ENCODE measurements around the gene TBL1XR1.
"Not testable (repeated sequence)": the region's sequence is repeated elsewhere in the genome, so short reads cannot be mapped to it uniquely, and the experiment has no call there.

TBL1XR1 gene

DNA sequence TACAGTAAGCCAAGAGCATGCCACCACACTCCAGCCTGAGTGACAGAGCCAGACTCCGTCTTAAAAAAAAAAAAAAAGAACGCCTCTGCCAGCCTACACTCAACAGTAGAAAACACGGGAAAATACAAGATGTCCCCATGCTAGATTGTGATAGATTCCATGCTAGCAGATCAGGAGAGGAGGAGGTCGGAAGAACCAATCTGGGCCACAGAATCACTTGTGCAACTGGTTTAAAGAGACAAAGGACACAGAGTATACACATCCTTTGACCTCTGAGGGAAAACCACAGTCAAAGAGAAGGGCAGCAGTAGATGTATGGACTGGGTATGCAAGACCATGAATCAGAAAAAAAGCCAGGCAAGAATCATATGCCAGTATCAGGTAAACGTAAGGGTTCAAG, 15.9 kb downstream of the TBL1XR1 start:
- no peak for DNase-seq

DNA sequence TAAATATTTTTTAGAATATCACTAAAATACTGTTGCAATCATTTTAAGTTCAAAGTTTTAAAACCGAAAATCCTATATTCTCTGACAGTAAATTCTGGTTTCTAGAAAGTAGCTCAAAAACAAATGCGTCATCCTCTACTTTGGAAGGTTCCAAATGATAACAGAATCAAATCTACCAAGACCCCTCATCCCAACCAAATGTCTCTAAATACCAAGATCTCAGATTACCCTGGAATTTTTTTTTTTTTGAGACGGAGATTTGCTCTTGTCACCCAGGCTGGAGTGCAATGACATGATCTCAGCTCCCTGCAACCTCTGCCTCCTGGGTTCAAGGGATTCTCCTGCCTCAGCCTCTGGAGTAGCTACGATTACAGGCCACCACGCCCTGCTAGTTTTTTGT, 16.8 kb downstream of the TBL1XR1 start:
- no peak for DNase-seq

DNA sequence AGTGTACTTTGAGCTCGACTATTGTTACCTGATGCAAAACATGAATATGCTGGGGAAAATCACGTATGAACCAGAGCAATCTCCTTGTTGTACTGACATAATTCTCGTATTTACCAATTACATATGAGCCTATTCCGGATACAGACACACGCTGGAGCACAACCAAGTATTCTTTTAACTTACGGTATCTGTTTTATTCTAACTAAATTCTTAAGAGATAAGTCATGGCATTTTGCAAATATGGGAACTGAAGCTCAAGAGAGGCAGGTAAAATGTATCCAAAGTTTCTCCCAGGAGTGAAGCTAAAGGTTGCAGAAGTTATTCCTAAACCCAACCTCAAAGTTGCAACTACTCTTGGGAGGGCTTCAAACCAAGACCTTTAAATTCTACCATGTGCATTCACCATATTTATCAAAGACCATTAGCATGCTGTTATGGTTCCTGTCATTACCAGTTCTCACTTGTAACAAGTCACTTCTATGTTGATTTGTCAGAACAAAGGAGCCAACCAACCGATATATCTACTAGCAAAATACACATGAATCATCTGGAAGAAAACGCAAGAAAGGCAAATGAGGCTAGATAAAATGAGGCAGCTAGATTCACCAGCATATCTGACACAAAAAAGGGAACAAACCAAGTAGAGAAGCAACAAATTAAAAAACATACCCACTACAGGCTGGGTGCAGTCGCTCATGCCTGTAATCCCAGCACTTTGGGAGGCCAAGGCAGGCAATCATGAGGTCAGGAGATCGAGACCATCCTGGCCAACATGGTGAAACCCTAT, 17.8 kb downstream of the TBL1XR1 start:
- no peak for DNase-seq

DNA sequence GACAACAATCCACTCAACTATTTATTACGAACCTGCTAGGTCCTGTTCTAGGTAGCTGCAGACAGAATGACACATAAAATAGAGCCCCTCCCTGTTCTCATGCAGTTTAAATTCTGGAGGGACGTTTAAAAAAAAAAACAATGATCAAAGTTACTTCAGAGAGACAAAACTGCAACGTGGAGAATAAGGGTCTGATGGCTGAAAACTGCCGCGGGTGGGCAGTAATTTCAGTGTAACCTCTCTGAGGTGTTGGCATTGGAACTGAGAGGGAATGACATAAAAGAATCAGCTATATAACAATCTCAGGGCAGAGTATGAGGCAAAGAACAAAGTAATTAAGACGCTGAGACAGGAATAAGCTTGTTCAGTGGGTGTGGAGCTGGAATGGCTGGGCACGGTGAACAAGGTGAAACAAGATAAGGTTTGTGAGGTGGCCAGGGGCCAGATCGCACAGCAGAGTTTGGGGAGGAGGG, 19.5 kb downstream of the TBL1XR1 start:
- no peak for DNase-seq

DNA sequence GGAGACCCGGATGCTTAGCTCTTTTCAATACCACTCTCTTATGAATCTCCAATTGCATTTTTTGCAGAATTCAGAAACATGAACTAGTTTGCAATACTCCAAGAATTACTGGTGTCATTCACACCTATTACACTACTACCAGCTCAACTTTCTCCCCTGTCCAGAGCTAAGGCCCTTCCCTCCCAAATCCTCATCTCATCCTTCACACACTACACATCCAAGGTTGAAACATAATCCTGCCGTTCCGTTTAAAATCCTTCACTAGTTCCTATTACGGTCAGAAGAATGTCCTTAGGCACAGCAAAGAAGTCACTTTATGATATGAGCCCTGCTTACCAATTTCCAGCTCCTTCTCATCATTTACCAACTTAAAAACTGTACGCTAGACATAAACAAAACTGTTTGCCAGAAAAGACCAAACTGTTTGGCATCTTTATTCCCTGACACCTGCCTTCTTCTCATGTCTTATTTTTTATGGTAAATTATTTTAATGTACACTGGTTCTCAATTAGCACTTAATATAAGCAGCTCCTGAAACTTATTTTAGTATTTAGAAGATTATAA, 22.6 kb downstream of the TBL1XR1 start:
- DNase-seq: no peak

DNA sequence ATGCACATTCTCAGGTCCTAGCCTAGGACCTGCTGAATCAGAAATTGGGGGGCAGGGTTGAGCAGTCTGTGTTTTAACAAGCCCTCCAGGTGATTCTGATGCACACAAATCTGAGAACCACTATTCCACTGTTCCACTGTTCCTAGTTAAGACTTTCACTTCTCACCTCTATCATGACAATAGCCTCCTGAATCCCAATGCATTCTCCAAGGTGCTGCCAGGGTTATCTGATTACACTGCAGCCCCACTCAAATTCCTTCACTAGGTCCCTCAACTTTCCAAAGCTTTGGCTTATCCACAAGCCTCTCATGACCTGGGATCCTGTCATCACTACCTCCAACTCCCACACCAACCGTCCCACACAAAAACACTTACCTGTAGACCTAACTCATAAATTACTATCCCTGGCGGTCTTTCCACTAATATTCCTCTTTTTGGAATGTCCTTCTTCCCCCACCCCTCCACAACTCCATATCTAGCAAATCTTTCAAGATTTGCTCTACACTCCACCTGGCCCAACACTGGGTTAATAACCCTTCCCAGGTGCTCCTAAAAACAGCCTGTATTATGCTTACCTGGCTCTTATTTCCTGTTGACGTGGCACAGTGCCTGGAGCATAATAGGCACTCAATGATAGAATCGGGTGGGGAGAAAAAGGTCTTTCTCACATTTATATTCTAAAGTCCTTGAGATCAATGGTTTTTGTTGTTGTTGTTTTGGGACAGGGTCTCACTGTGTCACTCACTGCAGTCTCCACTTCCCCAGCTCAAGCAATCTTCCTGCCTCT, 27.2 kb downstream of the TBL1XR1 start:
- no peak for DNase-seq

DNA sequence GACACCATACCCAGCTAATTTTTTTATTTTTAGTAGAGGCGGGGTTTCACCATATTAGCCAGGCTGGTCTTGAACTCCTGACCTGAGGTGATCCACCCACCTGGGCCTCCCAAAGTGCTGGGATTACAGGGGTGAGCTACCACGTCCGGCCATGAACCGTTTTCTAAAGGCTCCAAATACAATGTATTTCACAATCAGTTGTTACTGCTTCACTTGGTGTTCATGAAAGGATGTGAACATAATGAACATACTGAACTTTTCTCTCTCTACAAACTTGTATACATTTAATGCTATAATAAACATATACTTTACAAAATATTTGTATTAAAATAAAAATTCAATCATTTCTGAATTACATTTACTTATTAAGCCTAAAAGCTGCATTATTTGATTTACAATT, 28.9 kb downstream of the TBL1XR1 start:
- no peak for DNase-seq

- DNase-seq: no peak
Observed at GRCh38 chr3:177162742-177163141, 34.5 kb downstream of the TBL1XR1 start.

GRCh38 chr3:177161603-177162002, 35.7 kb downstream of the TBL1XR1 start:
- not testable (repeated sequence) for DNase-seq

DNA sequence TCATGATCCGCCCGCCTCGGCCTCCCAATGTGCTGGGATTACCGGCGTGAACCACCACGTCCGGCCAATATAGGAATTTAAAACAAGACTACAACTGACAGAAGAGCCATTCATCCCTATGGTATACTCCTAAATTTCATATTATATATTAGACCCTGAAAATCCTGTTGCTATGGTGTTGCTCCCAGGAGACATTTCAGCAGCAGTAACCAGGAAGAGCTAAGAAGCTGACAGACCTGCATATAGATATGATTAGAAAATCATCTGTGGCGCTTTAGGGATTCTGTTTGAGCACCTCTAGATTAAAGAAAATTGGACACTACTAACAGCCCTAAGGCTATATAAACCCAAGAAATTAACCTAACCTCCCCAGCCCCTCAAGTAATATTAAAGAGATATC, 38.8 kb downstream of the TBL1XR1 start:
- no peak for DNase-seq

DNA sequence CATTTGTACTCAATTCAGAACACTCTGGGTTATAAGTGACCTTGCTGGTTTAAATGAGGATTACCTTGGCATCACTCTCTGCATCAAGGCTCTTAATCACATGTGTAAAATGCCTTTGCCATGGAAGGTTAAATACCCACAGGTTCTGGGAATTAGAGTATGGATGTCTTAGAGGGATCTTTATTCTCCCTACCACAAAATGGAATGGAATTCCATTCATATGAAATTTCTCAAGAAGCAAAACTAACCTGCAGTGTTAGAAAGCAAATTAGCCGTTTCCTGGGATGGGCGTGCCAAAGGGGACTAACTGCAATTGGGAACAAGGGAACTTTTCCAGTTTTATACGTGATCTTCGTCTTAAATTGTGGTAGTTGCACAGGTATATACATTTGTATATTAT, 39.8 kb downstream of the TBL1XR1 start:
- DNase-seq: no peak

GRCh38 chr3:177154733-177155132, 42.5 kb downstream of the TBL1XR1 start:
- DNase-seq: no peak

GRCh38 chr3:177150970-177151627, 46.2 kb downstream of the TBL1XR1 start:
- DNase-seq: no peak

DNA sequence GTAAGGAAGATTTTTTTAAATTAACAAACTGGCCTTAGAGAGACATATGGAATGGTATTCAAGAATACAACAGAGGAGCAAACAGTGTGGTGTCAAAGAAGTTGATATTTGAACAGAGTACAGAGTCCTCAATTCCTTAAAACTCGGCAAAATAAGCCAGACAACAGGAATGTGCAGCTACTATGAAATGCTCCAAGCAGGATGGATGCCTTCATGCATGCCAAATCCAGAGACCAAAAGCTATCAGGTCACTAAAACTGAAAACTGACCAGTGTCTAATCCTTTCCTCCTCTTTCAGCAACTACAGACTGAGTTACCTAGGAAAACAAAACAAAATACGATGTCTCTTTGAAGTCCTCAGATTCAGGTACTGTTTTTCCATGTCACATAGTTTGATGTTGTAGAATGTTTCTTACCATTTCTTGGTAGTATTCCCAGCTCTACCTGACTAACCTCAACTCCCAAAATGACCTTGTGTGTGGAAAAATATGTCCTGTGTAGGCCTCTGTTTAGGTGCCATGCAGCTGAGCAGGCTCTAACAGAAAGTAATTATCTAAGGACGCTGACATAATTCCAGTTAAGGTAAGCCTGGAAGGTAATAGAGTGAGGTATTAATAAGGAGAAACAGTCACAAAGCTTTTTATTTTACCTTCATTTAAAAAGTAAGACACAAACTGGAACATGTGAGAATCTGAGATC, 46.9 kb downstream of the TBL1XR1 start:
- no peak for DNase-seq

- no peak for DNase-seq
Observed at GRCh38 chr3:177149106-177149505, 48.2 kb downstream of the TBL1XR1 start.

GRCh38 chr3:177147790-177148189, 49.5 kb downstream of the TBL1XR1 start:
- DNase-seq: no peak

DNA sequence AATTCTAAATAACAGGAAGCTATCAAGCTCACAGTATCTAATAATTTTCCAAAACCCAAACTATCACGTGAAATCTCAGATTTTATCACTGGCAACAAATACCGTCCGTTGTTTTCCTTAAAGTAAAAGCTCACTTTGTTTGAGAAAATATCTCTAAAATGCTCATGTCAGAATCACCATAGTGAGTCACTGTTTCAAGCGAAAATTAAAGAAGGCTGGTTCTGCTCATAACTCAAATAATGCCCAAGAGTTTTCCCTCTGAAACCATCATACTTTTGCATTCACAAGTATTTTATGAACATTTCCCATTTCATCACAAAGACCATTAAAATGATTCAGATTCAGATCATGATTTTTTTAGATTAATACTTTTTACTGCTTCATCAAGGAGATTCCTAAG, 50.6 kb downstream of the TBL1XR1 start:
- no peak for DNase-seq

- no peak for DNase-seq
Observed at GRCh38 chr3:177145954-177146353, 51.3 kb downstream of the TBL1XR1 start.

DNA sequence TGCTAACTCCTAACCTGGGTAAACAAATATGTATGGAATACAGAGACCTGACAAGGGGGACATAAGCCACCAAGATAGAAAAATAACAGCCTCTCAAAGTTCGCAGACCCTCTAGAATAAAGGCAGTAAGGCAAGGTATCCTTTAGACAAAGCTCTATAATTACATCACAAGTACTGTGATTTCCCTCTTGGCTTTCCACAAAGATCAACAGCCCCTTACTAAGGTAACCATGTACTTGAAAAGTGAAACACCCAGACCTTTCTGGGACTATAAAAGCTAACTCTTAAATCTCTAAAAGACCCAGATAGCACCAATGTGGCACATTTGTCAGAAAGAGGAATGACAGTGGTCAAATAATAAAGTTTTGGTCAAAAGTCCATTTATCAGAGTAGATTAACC, 51.9 kb downstream of the TBL1XR1 start:
- no peak for DNase-seq

GRCh38 chr3:177144922-177145321, 52.4 kb downstream of the TBL1XR1 start:
- no peak for DNase-seq

DNA sequence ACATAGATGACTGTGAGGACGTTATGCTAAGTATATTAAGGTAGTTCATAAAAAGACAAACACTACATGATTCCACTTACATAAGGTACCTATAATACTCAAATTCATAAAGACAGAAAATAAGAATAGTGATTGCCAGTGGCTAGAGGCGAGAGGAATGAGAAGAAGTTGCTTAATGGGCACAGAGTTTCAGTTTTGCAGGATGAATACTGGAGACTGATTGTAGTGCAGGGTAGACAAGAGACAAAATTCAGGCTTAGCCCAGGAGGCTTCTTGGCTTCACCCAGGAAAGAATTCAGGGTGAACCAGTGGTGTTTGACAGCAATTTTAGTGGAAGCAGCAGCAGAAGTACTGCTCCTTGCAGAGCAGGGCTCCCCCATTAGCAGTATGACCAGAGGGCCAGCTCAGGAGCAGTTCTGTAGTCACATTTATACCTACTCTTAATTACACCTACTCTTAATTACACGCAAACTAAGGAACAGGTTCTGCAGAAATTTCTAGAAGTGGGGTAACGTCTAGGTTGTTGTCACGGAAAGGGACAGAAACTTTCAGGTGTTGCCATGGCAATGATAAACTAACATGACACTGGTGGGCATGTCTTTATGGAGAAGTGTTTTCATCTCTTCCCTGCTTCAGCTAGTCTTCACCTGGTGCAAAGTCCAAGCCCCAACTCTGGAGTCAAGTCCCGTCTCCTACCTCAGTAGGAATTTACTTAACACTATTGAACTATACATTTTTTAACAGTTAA, 55.2 kb downstream of the TBL1XR1 start:
- DNase-seq: no peak

DNA sequence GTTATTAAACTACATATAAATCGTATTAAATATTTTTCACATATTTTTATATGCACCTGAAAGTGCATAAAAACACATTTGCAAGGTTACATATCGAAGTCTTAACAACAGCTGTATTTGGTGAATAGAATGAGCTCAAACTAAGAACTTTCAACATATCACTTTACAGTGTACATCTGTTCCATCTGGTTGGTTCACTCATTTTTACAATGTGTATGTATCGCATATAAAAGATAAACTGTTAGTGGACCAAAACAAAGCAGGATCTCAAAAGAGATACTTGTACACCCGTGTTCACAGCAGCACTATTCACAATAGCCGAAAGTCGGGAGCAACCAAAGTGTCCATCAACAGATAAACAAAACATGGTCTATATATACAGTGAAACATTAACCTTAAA, 55.8 kb downstream of the TBL1XR1 start:
- DNase-seq: no peak
